IPS DF 4.7 (cell line): Measurements from ENCODE around the gene SYNE2.

ENCODE experiments used
- DNase-seq: peaks from one replicate; pipeline ENCODE4 v3.0.0-alpha.2; 2013; ENCODE audit warnings: low spot score; ENCODE audit errors: extremely low read depth

SYNE2 gene

GRCh38 chr14:64064447-64064846, 211.6 kb downstream of the SYNE2 start:
- DNase-seq, result no peak

- no peak for DNase-seq
Observed at GRCh38 chr14:64069634-64070359, 217.0 kb downstream of the SYNE2 start.

GRCh38 chr14:64074961-64075612, 222.3 kb downstream of the SYNE2 start:
- no peak for DNase-seq

GRCh38 chr14:64075613-64076005, 222.8 kb downstream of the SYNE2 start:
- DNase-seq, result no peak

GRCh38 chr14:64080452-64080851, 227.6 kb downstream of the SYNE2 start:
- DNase-seq, result no peak

GRCh38 chr14:64081174-64081746, 228.5 kb downstream of the SYNE2 start:
- no peak for DNase-seq

GRCh38 chr14:64082837-64083236, 230.0 kb downstream of the SYNE2 start:
- no peak for DNase-seq

GRCh38 chr14:64088647-64088964, 235.8 kb downstream of the SYNE2 start:
- DNase-seq, result no peak

GRCh38 chr14:64089920-64090319, 237.1 kb downstream of the SYNE2 start:
- no peak for DNase-seq

GRCh38 chr14:64091217-64091616, 238.4 kb downstream of the SYNE2 start:
- no peak for DNase-seq

GRCh38 chr14:64092338-64092737, 239.5 kb downstream of the SYNE2 start:
- DNase-seq, result no peak

- no peak for DNase-seq
Observed at GRCh38 chr14:64092940-64093339, 240.1 kb downstream of the SYNE2 start.

GRCh38 chr14:64095620-64096019, 242.8 kb downstream of the SYNE2 start:
- no peak for DNase-seq

- DNase-seq, result no peak
Observed at GRCh38 chr14:64098120-64098519, 245.3 kb downstream of the SYNE2 start.

GRCh38 chr14:64107438-64107837, 254.6 kb downstream of the SYNE2 start:
- DNase-seq, result no peak

GRCh38 chr14:64109819-64110554, 257.2 kb downstream of the SYNE2 start:
- no peak for DNase-seq

GRCh38 chr14:64110802-64111201, 258.0 kb downstream of the SYNE2 start:
- DNase-seq, result no peak

- no peak for DNase-seq
Observed at GRCh38 chr14:64112867-64113678, 260.3 kb downstream of the SYNE2 start.

- no peak for DNase-seq
Observed at GRCh38 chr14:64114166-64114565, 261.4 kb downstream of the SYNE2 start.

- no peak for DNase-seq
Observed at GRCh38 chr14:64114796-64115195, 262.0 kb downstream of the SYNE2 start.

GRCh38 chr14:64115401-64115800, 262.6 kb downstream of the SYNE2 start:
- DNase-seq, result no peak
